ES-I3 (cell line): ENCODE measurements around the gene OR10H1.
"Not testable (repeated sequence)": the region's sequence is repeated elsewhere in the genome, so short reads cannot be mapped to it uniquely, and the experiment has no call there.

Experiments used
- H3K36me3 ChIP-seq: 2 replicates; pipeline ENCODE4 v1.6.1; 2013; ENCODE audit warnings: mild to moderate bottlenecking, low read length, control low read depth, moderate library complexity; ENCODE audit not compliant: insufficient read depth
- H3K4me1 ChIP-seq: 2 replicates; pipeline ENCODE4 v1.6.1; 2013; ENCODE audit warnings: mild to moderate bottlenecking, control low read depth, low read length; ENCODE audit not compliant: insufficient read depth
- H3K9ac ChIP-seq: 2 replicates; pipeline ENCODE4 v1.6.1; 2013; ENCODE audit warnings: low read depth, mild to moderate bottlenecking, low read length, moderate library complexity
- H3K9me3 ChIP-seq: 2 replicates; pipeline ENCODE4 v1.6.1; 2013; ENCODE audit warnings: mild to moderate bottlenecking, low read length, moderate library complexity; ENCODE audit not compliant: control insufficient read depth, insufficient read depth

The OR10H1 gene

DNA sequence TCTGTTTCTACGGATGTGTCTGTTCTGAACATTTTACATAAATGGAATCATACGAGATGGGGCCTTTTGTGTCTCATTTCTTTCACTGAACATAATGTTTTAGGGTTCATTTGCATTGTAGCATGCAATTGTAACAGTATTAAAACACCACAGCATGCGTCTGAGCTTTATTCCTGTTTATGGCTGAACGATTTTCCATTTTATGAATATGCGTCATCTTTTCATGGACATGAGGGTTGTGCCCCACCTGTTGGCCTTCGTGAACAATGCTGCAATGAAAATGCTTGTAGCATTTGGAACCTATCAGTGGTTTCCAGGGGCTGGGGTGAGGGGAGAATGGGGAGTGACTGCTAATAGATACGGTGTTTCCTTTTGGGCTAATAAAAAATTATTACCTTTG, 5.1 kb downstream of the OR10H1 start:
- H3K36me3 ChIP-seq = no peaks in the 10 kb centered on the region
- H3K9me3 ChIP-seq = no peaks in the 10 kb centered on the region
- no peaks in the 10 kb centered on the region for H3K4me1 ChIP-seq
- no peak overlapping the region for H3K9ac ChIP-seq

- H3K36me3 ChIP-seq, H3K9ac ChIP-seq, H3K9me3 ChIP-seq, H3K4me1 ChIP-seq: not testable (repeated sequence)
These were observed 21.2 kb downstream of the OR10H1 start for GRCh38 chr19:15794279-15794678.

GRCh38 chr19:15790096-15790495, 25.4 kb downstream of the OR10H1 start:
- Histone ChIP-seq H3K36me3 (no peaks in the 10 kb centered on the region), H3K9ac (no peak overlapping the region), H3K9me3 (no peaks in the 10 kb centered on the region), H3K4me1 (no peaks in the 10 kb centered on the region)

GRCh38 chr19:15788594-15789270, 26.7 kb downstream of the OR10H1 start:
- Histone ChIP-seq H3K9me3 (no peaks in the 10 kb centered on the region), H3K4me1 (no peaks in the 10 kb centered on the region), H3K9ac (no peak overlapping the region), H3K36me3 (no peaks in the 10 kb centered on the region)

DNA sequence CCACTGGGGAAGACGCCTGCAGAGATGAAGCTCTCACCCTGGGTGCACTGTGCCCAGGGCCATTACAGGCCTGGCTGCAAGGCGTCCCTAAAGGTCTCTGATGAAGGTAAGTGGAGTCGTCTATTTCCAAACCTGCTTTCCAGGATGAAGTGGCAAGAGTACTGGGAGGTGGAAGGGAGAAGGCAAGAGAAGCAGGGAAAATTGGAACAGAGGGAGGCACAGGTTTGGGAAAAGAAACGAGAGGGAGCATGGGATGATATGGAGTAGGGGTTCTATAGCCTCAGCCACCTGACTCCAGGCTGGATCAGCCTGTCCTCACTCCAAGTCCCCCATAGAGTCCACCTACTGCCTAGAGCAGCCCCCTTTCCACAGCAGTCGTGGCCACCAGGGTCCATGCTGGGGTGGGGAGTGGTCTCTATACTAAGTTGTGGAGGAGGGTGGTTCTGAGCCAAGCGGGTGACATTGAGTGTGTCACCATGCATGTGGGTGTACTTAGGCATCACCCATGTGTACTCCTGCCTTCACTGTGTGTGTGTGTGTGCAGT, 27.8 kb downstream of the OR10H1 start, which contains the start of gene OR10H5:
OR10H5 (plus strand) TSS at position 51 of the 545 bp plus-strand sequence. CDS start 6,388 bp downstream, outside the sequence.
- Histone ChIP-seq H3K4me1 (no peaks in the 10 kb centered on the region), H3K9ac (no peak within 1 kb of the TSS), H3K36me3 (no peaks in the 10 kb centered on the region), H3K9me3 (no peaks in the 10 kb centered on the region)

- not testable (repeated sequence) for H3K36me3 ChIP-seq, H3K4me1 ChIP-seq, H3K9me3 ChIP-seq, H3K9ac ChIP-seq
These were observed 32.6 kb downstream of the OR10H1 start for GRCh38 chr19:15782896-15783295.

GRCh38 chr19:15782211-15782610, 33.3 kb downstream of the OR10H1 start:
- no peak overlapping the region for H3K9ac ChIP-seq
- no peaks in the 10 kb centered on the region for H3K9me3 ChIP-seq
- H3K36me3 ChIP-seq = no peaks in the 10 kb centered on the region
- H3K4me1 ChIP-seq = no peaks in the 10 kb centered on the region; the same call in 1 of the 2 replicates

- H3K36me3 ChIP-seq = no peaks in the 10 kb centered on the region
- H3K9me3 ChIP-seq = no peaks in the 10 kb centered on the region
These were observed 33.8 kb downstream of the OR10H1 start for GRCh38 chr19:15781661-15782060.

DNA sequence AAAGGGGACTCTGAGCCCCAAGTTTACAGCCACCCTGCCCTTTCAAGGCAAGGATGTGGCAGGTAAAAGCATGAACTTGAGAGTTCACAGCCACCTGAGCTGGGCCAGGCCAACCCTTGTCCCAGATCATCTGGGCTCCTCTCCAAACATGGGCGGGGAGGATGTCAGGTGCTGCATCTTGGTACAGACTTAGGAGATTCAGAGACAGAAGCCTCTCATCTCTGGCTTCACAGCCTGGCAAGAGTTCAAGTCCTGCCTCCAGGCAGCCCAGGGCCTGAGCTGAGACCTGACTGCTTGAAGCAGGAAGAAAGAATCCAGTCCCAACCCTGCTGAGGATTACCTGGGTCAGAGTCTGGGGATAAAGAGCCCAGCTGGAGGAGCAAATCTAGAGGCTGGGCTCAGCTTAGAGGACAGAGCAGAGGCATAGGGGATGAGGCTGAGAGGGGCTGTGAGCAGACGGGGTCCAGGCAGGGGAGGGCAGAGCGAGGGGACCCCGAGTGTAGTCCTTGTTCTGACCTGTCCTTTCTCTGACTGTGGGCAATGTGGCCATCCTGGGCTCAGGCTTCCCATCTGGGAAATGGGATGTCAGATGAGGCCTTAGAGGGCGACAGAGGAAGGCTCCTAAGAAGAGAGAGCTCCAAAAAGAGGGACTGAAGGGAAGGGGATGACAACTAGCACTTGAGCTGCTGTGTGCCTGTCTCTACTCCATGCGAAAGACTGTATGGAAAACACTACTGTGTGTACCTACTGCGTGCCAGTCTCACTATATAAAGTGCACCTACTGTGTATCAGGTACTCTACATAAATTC, 34.6 kb downstream of the OR10H1 start:
- no peaks in the 10 kb centered on the region for H3K36me3 ChIP-seq
- no peaks in the 10 kb centered on the region; the same call in 1 of the 2 replicates for H3K4me1 ChIP-seq
- no peaks in the 10 kb centered on the region for H3K9me3 ChIP-seq
- no peak overlapping the region for H3K9ac ChIP-seq

More at GRCh38 chr19:15781661-15782060, 33.8 kb downstream of the OR10H1 start:
- Histone ChIP-seq H3K9ac (no peak overlapping the region), H3K4me1 (no peaks in the 10 kb centered on the region; the same call in 1 of the 2 replicates)

DNA sequence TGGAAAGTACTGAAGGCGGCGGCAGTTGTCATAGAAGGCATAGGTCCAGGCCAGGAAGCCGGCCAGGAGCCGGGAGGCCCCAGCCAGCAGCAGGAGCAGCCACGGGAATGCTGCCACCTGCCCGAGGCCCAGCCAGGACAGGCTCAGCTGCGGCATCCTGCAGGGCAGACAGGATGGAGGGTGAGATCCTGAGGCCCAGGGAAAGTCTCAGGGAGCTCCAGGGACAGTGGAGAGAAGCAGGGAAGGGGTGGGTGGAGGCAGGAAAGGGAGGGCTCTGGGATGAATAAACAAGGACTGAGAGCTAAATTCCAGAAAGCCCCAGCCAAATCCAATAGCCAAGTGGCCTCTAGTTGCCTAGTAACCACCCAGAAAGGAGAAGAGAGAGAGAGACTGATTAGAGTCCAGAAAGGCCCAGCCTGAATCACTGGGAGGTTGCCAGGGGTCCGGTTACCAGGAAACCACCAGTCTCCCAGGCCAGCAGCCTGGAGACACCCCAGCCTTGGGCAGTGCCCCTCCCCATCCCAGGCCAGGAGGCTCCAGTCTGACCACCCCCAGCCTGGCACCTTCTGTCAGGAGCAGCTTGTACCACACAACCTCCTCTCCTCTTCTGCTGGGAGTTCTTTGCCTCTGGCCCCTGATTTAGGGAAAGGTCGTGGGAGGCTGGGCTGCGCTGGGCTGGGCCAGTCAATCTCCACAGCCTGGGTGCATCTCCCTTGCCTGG, 35.5 kb downstream of the OR10H1 start:
- no peaks in the 10 kb centered on the region; the same call in 1 of the 2 replicates for H3K4me1 ChIP-seq
- H3K36me3 ChIP-seq = no peaks in the 10 kb centered on the region
- no peak overlapping the region for H3K9ac ChIP-seq
- H3K9me3 ChIP-seq = no peaks in the 10 kb centered on the region

DNA sequence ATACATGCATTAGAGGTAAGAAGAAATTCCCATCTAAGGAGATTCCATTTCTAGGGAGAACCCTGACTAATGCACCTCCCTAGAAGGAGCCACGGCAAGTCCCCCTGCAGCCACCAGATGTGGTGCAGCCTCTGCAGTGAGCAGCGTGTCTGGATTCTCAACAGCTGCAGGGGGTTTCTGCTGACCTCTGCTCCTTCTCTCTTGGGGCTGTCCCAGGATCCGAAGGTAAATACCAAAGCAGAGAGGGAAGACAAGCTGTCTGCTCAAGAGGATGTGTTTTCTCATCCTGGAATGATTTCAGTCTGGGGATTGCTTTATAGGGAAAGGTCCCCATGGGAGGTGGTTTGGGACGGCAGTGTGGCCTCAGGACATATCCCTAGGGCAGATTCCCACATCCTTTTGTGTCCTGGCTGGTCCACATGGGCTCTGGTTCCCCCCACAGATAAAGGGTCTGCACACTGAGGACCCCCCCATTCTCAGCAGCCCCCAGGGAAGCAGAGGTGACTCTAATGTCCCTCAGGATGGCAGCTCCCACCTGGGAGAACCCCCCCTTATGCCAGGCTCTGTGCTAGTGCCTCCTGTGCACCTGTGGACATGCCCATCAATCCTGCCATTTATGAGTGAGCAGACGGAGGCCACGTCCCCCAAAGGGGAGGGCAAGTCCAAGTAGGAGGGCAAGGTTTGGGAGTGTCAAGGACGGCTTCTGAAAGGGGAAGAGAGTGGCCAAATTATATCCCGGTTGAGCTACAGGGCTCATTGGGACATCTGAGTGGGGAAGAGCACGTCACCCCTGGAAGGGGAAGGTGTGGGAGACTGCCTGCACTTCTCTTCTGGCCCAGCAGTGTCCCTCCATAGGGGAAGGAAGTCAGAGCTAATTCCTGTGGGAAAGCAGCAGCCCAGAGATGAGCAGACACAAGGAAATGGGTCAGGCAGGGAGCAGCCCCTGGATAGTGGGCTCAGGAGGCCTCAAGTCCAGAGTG, 38.2 kb downstream of the OR10H1 start:
- Histone ChIP-seq H3K9me3 (no peaks in the 10 kb centered on the region), H3K9ac (no peak overlapping the region), H3K36me3 (no peaks in the 10 kb centered on the region), H3K4me1 (no peaks in the 10 kb centered on the region; the same call in 1 of the 2 replicates)

DNA sequence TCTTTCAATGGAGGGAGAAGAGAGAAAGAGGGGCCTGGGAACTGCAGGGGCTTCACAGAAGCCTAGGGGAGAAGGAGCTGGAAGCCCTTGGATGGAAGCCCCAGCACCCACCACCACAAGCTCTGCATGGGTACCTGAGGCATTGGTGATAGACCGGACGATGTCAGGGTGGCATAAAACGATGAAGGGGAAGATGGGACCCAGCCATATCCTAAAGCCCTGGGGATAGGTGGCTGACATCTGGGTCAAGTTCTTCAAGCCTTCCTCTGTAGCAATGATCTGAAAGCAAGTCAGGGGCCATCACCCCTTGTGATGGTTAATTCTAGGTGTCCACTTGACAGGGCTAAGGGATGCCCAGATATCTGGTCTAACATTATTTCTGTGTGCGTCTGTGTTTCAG, 39.2 kb downstream of the OR10H1 start:
- no peak overlapping the region for H3K9ac ChIP-seq
- no peaks in the 10 kb centered on the region for H3K36me3 ChIP-seq
- no peaks in the 10 kb centered on the region for H3K9me3 ChIP-seq
- H3K4me1 ChIP-seq = no peaks in the 10 kb centered on the region; the same call in 1 of the 2 replicates

GRCh38 chr19:15775249-15775648, 40.2 kb downstream of the OR10H1 start:
- no peak overlapping the region for H3K9ac ChIP-seq
- no peaks in the 10 kb centered on the region for H3K9me3 ChIP-seq
- no peaks in the 10 kb centered on the region for H3K36me3 ChIP-seq
- H3K4me1 ChIP-seq = no peaks in the 10 kb centered on the region; the same call in 1 of the 2 replicates
